ENCODE measurements around the gene MRPS17.
A peak's percentile ranks its signal among the peaks of the same experiment; 100 is the strongest.

The MRPS17 gene

DNA sequence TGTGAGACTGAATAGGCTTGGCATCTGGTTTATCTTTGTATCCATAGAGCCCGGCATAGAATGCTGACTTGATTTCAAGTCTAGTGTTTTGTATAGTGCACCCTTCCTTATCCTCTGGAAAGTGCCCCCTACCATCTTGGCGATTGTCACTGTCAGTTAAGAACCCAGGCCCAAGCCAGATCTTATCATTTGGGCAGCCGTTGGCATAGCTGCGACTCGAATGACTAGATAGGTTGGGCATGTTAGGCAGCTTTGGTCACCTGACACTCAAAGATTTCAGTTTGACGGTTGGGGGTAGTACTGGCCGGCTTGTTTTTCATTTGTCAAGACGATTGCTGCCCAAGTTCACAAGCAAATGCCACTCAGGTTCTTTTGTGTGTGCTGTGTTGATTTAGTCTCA, 19.3 kb downstream of the MRPS17 start:
- no peak overlapping the region for H3K4me3 ChIP-seq (replicated peaks; ENCODE audit: low read depth, low read length)
- no peak for TF ChIP-seq CTCF (IDR thresholded peaks at IDR 0.05; ENCODE audit: low read length, missing control alignments)
- DNase-seq (ENCODE audit: low read depth) = no peak

- TF ChIP-seq CTCF (IDR thresholded peaks at IDR 0.05; ENCODE audit: low read length, missing control alignments) = no peak
- no peak overlapping the region for H3K4me3 ChIP-seq (replicated peaks; ENCODE audit: low read depth, low read length)
- no peak for DNase-seq (ENCODE audit: low read depth)
Observed at GRCh38 chr7:55973747-55974250, 22.1 kb downstream of the MRPS17 start.

- DNase-seq (ENCODE audit: low read depth) = no peak
- H3K4me3 ChIP-seq (replicated peaks; ENCODE audit: low read depth, low read length) = no peak overlapping the region
- no peak for TF ChIP-seq CTCF (IDR thresholded peaks at IDR 0.05; ENCODE audit: low read length, missing control alignments)
Observed at GRCh38 chr7:55975988-55976633, 24.4 kb downstream of the MRPS17 start.

GRCh38 chr7:55977831-55978230, 26.2 kb downstream of the MRPS17 start:
- no peak for TF ChIP-seq CTCF (IDR thresholded peaks at IDR 0.05; ENCODE audit: low read length, missing control alignments)
- H3K4me3 ChIP-seq (replicated peaks; ENCODE audit: low read depth, low read length) = no peak overlapping the region
- DNase-seq (ENCODE audit: low read depth) = peak; percentile 72

DNA sequence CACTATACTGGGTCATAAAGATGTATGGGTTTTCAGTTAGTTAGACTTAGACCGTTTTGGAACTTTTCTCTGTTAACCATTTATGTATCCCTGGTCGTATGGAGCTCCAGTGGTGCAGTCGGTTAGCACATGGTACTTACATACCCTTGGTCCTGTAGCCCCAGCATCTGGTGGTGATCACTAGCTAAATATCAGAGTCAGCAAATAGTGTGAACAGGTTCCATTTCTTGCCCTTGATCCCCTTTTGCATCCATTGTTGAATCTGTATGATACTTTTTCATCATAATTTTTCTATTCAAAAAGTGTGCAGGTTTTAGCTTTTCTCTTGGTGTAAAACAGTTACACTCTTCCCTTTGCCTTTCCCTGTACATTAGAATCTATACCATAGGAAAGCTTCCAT, 28.6 kb downstream of the MRPS17 start:
- no peak for TF ChIP-seq CTCF (IDR thresholded peaks at IDR 0.05; ENCODE audit: low read length, missing control alignments)
- no peak for DNase-seq (ENCODE audit: low read depth)
- no peak overlapping the region for H3K4me3 ChIP-seq (replicated peaks; ENCODE audit: low read depth, low read length)

DNA sequence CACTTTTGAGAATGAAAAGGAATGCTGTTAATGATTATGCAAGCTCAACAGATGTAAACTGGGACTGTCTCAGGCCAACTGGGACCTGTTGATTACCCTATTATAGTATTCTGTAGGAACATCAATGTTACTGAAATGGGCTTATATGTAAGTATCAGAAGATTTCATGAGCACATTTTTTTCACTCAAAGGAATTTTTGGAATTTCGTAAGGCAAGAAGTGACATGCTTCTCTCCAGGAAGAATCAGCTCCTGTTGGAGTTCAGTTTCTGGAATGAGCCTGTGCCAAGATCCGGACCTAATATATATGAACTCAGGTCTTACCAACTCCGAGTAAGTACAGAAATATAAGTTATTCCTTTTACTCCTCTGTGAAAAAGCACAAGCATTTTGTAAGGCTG, 31.9 kb downstream of the MRPS17 start:
- DNase-seq (ENCODE audit: low read depth) = no peak
- H3K4me3 ChIP-seq (replicated peaks; ENCODE audit: low read depth, low read length) = no peak overlapping the region
- TF ChIP-seq CTCF (IDR thresholded peaks at IDR 0.05; ENCODE audit: low read length, missing control alignments) = no peak

DNA sequence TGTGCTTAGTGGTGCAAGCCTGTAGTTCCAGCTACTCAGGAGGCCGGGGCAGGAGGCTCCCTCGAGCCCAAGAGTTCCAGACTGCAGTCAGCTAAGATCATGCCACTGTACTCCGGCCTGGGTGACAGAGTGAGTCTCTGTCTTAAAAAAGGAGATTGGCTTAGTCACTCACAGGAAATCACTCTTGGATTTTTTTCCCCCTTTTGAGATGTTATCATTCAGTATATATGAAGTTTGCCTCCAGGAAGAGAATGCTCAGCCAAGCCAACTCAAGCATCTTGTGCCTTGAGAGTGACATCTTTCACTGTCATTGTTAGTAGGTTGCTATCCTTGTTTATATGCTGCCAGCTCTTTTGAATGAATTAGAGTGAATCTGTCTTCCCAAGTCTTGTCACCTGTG, 40.7 kb downstream of the MRPS17 start:
- DNase-seq (ENCODE audit: low read depth) = no peak
- no peak overlapping the region for H3K4me3 ChIP-seq (replicated peaks; ENCODE audit: low read depth, low read length)
- TF ChIP-seq CTCF (IDR thresholded peaks at IDR 0.05; ENCODE audit: low read length, missing control alignments) = no peak
